NK-92 treated with Interleukin-12 subunit alpha and Interleukin-12 subunit beta, amount 100 ng/mL, for 24 hours (cell line): ENCODE measurements around the gene PITX1.
"Not testable (repeated sequence)": the region's sequence is repeated elsewhere in the genome, so short reads cannot be mapped to it uniquely, and the experiment has no call there.

ENCODE experiments used
- DNase-seq: peaks from one replicate; lab custom pipeline; 2025; lab: John Stamatoyannopoulos, UW

Gene PITX1

DNA sequence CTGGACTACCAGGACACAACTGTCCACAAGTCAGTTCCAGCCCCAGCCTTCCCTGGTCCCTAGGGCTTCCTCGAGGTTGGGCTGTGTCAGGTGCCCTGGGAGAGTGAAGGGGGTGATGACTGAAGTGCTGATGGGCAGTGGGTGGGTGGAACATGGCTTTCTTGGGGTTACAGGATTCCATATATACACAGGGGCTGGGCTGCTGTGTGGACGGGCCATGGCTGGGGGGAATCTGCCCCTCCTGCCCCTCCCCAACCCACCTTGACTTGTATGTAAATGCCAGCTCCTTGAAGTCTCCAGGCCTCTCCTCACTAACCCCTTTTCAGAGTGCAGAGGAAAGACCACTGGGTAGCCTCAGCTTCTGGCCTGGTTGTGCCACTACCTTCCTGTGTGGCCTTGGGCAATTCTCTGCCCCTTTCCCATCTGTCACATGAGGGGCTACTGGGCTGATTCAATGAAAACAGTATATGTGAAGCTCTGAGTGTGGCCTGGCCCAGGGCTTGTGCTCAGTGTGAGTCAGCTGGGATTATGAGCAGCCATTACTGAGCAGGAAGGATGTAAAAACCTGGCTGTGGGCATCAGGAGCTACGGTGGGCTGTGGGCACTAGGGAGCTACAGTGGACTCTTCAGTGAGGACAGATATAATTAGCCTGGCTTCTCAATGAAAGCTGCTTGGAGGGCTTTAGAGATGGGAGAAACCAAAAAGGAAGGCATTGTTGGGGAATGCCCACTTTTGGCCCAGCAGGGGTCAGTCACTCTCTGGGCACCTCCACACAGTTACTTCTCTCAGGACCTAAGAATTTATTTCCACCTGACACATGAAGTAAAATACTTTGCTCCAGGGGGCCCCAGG lies 23.3 kb downstream of the PITX1 start:
- DNase-seq = no peak

DNA sequence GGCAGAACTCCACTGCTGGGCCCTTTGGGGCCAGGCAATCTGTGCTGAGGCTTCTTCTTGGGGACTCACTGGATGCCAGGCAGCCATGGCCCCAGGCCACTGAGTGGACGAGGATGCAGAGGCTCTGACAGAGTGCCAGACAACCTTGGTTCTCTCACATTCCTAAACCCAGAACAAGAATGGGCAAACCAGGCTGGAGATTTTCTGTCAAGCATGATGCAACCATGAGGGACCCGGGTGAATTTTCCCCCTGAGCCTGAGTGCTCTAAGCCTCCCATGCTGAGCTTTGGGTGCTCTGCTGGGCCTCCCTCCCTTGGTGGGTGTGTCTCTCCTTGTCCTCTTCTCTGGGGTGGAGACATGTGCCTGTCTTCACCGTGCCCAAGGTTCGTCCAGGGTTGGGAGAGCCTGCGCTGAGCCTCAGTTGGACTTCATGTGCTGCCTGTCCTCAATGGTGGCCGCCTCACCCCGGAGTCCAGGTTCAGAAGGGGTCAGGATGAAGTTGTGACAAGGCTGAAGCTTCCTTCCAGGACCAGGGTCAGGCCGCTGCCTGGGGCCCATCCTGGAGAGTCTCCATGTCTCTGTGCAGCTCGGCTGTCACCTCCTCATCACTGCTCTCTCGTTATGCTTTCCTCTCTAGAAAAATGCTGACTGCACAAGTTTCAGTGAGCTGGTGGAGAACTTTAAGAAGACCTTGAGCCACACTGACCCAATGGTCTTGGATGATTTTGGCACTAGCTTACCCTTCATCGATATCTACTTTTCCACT lies 24.1 kb downstream of the PITX1 start:
- DNase-seq = no peak

DNA sequence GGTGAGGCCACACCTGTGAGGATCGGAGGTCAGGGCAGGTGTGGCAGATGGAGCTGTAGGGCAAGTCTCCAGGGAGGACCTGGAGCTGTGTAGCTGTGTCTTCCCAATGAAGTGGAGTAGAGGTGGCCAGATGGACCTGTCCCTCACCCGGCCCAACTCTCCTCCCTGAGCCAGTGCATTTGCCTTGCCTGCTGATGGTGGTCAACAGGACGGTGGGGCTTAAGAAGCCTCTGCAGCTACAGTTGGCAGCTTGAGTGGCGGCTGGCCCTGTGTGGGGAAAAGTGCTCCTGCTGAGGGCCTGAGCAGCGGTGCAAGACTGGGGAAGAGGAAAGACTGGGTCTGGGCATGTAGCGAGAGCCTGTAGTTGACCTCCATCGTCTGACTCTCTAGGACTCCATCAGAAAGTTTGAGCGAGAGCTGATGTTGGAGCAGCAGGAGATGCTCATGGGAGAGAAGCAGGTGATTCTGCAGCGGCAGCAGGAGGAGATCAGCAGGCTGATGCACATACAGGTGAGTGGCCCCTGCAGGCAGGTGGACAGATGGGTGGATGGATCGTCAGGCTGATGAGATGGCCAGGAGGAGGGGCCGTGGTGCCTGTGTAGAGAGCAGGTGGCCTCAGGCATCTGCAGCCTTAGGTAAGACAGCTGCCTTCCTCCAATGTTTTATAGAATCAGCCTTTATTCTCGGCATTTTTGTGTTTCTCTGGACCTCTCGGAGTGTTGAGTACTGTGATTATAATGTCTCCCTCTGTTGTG lies 24.9 kb downstream of the PITX1 start:
- DNase-seq = no peak

DNA sequence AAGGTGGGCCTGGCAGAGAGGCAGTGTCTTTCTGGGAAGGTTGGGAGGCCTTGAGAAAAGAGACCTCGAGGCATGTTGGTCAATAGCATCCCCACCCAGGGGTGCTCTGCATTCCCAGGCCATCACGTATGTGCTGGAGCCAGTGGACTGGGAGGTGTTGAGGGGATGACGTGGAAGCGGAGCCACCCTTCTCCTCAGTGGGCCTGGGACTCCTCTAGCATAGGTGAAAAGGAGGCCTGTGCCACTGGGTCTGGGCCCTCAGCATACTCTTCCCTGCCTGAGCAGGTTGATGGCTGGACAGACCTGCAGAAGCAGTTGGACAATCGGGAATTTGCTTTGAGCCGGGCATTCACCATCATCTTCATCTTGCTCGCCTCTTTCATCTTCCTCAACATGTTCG lies 25.5 kb downstream of the PITX1 start:
- no peak for DNase-seq

DNA sequence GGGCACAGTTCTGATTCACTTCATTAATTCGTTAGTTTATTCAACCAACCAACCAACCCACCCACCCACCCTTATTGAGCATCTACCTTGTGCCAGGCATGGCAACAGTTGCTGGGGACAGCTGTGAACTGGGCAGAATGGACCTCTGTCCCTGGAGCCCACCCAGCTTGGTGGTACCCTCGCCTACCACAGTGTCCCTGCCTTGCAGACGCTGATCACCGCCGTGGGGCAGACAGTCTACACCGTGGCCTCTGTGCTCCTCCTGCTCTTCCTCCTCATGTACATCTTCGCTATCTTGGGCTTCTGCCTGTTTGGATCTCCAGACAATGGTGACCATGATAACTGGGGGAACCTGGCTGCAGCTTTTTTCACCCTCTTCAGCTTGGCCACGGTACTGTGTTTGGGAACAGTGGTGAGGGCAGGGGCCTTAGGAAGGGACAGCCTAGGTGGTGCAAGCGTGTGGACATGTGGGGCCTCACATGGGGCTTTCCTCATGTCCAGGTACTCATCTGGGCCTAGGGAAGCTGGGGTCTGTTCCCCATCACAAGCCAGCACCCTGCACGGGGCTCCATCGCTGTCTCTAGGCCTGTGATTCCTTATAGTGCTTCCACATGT lies 26.2 kb downstream of the PITX1 start:
- DNase-seq = no peak

DNA sequence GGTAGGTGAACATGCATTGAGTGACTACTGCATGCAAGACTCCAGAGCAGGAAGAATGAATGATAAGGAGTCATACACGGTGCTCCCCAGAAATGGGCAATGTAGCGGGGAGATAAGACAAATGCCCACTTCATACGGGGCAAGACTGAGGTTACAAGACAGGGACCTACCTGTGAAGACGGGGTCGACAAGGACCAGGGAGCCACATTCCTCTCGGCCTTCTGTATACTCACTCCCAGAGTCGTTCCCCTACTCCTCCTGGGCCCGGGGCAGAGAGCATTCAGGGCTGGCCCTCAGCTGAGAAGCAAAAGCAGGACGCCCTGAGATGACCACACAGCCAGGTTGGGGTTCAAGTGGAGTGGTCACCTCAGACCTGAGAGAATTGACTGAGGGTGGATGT lies 26.7 kb downstream of the PITX1 start:
- DNase-seq = no peak

DNA sequence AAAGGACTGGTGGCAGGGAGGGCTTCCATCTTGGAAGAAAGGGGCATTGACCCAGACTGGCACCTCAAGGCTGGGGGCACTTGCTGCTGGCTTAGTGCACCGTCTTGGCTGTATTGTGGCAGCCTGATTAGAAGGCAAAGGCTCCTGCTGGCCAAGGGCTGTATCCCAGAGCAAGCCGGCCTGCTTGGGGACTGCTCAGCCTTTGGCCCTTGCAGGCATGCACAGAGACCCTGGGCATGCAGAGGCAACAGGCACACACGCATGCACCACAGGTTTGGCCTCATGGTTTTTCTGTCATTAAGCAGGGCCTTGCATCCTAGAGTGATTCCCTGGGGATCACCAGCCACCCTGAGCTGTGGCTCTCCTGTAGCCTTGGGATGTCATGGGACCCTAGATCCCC lies 29.0 kb downstream of the PITX1 start:
- no peak for DNase-seq

DNA sequence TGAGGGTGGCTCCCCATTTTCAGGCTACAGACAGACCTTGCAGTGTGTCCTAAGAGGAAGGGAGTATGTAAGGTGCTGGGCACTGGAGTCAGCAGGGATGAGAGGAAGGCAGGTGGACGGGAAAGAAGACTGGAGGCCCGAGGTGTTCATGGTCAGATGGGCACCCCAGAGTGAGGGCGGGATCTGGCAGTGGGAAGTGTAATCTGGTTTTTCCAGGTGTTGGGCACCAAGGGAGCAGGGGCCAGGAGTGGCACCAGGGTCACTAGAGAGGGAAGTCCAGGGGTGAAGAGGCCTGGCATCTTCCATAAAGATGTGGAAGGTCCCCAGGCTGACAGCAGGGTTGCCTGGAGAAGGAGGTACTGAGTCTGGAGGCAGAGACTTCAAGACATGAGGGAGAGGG lies 29.7 kb downstream of the PITX1 start:
- no peak for DNase-seq

DNA sequence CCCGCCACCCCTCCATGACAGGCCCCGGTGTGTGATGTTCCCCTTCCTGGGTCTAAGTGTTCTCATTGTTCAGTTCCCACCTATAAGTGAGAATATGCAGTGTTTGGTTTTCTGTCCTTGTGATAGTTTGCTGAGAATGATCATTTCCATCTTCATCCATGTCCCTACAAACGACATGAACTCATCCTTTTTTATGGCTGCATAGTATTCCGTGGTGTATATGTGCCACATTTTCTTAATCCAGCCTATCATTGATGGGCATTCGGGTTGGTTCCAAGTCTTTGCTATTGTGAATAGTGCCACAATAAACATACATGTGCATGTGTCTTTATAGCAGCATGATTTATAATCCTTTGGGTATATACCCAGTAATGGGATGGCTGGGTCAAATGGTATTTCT lies 36.0 kb downstream of the PITX1 start:
- DNase-seq = not testable (repeated sequence)

DNA sequence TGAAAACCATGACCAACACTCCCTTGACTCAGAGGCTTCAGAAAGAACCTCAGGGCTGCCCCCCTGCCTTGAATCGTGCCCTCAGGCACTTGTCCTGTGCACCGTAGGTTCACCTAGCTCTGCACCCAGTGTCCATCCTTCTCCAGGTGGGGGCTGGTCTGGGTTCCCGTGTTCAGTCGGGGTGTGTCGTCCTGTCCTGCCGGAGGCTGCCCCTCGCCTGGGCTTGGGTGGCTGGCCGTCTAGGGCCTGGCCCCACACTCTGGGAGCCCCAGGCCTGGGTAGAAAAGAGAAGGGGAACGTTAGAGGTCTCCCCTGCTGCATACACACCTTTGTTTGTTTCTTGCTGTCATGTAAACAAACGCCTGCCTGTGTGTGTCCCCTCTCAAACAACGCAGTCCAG lies 37.0 kb downstream of the PITX1 start:
- no peak for DNase-seq

DNA sequence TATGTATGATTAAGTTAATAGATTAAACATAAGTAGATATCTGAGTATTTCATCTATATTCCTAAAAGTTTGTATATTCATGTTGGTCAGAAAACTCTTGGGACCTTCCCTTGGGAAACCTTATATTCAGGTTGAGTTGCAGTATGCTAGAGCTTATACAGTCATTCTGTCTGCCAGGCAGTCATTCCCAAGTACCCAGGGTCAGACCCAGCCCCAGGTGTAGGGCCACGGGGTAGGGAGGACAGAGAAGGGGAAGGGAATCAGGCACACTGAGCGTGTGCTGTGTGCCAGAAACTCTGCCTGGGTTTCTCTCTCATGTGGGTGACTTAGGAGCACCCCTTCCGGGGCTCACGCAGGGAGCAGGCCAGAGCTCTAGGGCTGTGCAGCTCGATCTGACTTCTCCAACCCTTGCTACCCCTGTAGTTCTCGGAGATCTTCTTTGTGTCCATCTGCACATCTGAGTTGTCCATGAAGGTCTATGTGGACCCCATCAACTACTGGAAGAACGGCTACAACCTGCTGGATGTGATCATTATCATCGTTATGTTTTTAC lies 38.1 kb downstream of the PITX1 start:
- DNase-seq = no peak

DNA sequence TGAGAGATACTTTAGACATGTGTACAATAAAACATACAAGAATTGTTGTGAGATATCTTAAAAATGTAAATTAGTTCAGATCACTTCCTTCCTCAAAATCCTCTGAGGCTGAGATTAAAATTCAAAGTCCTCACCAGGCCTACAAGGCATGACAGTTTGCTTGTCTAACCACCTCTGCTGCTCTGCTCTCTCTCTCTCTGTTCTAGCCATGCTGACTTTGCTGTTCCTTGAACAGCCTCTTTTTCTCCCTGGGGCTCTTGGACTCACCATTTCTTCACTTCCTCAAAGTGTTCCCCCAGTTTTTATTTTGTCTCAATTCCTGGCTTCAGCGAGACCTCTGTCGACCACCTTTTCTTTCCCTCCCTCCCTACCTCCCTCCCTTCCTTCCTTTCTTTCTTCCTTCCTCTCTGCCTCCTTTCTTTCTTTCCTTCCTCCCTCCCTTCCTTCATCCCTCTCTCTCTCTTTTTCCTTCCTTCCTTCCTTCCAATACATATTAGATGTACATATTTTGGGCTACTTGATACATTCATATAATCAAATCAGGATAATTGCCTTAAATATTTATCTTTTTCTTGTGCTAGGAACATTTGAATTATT lies 39.4 kb downstream of the PITX1 start:
- no peak for DNase-seq

DNA sequence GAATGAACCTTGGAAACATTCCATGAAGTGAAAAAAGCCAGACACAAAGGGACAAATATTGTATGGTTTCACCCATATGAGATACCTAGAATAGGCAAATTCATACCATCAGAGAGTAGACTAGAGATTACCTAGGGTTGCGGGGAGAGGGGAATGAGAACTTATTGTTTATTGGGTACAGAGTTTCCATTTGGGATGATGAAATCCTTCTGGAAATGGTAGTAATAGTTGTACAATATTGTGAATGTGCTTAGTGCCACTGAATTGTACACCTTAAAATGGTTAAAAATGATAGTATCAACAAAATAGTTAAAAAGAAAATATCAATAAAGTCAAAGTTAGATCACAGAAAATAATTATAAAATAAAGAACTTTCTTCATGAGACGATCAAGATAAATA lies 40.9 kb downstream of the PITX1 start:
- no peak for DNase-seq

DNA sequence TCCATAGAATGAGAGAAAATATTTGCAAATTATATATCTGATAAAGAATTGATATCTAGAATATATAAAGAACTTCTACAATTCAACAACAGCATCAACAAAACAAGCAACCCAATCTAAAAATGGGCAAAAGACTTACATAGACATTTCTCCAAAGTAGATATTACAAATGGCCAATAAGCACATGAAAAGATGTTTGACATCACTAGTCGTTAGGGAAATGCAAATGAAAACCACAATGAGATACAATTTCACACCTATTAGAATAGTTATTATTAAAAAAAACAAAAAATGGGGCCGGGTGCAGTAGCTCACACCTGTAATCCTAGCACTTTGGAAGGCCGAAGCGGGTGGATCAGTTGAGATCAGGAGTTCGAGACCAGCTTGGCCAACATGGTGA lies 41.9 kb downstream of the PITX1 start:
- DNase-seq = no peak

DNA sequence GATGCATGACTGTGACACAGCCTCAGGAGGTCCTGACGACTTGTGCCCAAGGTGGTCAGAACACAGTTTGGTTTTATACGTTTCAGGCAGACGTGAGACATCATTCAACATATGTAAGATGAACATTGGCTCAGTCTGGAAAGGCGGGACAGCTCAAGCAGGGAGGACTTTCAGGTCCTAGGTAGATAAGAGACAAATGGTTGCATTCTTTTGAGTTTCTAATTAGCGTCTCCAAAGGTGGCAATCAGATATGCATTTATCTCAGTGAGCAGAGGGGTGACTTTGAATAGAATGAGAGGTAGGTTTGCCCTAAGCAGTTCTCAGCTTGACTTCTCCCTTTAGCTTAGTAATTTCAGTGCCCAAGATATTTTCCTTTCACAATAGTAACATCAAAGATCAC lies 43.8 kb downstream of the PITX1 start:
- not testable (repeated sequence) for DNase-seq

DNA sequence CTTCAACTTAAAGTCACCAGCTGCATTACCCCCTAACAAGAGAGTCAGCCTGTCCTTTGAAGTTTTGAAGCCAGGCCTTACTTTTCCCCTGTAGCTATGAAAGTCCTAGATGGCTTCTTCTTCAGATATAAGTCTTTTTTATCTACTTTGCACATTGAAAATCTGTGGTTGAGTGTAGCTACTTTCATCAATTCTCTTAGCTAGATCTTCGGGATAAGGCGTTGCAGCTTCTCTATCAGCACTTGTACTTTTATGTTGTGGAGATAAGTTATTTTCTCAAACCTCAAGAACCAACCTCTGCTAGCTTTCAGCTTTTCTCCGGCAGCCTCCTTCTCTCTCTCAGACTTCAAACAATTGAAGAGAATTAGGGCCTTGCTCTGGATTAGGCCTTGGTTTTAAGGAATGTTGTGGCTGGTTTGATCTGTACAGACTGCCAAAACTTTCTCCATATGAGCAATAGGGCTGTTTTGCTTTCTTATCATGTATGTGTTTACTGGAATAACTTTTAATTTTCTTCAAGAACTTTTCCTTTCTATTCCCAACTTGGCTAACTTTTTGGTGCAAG lies 44.7 kb downstream of the PITX1 start:
- no peak for DNase-seq

DNA sequence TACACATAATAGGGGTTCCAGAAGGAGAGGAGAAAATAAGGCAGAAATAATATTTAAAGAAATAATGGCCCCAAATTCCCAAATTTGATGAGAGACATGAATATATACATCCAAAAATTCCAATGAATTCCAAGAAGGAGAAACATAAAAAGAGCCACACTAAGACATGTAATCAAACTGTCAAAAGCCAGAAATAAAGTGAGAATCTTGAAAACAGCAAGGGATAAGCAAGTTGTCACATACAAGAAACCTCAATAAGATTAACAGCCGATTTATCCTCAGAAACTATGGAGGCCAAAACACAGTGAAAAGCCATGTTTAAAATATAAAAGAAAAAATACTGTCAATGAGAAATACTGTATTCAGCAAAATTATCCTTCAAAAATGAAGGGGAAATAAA lies 51.8 kb downstream of the PITX1 start:
- DNase-seq = no peak

DNA sequence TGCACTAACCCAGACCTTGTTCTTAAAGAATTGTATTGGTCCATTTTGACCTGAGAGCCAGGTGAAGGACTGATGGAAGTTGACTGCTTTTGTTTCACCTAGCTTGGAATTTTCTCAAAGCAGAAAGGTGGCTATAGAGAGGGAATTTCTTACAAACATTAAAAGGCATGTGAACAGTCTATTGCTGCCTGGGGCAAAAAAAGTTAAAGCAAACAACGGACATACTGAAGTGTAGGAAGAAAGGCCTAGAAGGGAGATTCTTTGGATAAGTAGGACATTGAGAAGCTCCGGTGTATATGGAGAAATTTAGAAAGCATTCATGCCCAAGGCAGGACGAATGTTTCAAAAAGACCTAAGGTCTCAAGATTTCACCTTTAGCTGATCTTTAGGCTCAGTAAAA lies 54.6 kb downstream of the PITX1 start:
- no peak for DNase-seq
